ENCODE measurements around the gene BAIAP3.

Gene BAIAP3

GRCh38 chr16:1335211-1335971 is 1.9 kb downstream of the BAIAP3 start:
- no peak for DNase-seq

GRCh38 chr16:1335996-1336395 is 2.6 kb downstream of the BAIAP3 start:
- no peak for DNase-seq

GRCh38 chr16:1336619-1337018 is 3.2 kb downstream of the BAIAP3 start:
- DNase-seq, result no peak

- DNase-seq, result no peak
Measured at GRCh38 chr16:1337486-1337885, 4.0 kb downstream of the BAIAP3 start.

- no peak for DNase-seq
Measured at GRCh38 chr16:1338119-1338730, 4.8 kb downstream of the BAIAP3 start.

GRCh38 chr16:1338855-1339675 is 5.6 kb downstream of the BAIAP3 start:
- DNase-seq, result no peak

GRCh38 chr16:1340730-1341494 is 7.5 kb downstream of the BAIAP3 start:
- no peak for DNase-seq

GRCh38 chr16:1341495-1342420 is 8.3 kb downstream of the BAIAP3 start:
- DNase-seq, result no peak

GRCh38 chr16:1342526-1343427 is 9.3 kb downstream of the BAIAP3 start:
- peak; percentile 93 to 97 (median 95) for DNase-seq

GRCh38 chr16:1343428-1344242 is 10.2 kb downstream of the BAIAP3 start:
- no peak for DNase-seq

GRCh38 chr16:1344499-1344898 is 11.1 kb downstream of the BAIAP3 start:
- no peak for DNase-seq

- DNase-seq, result no peak
Measured at GRCh38 chr16:1345087-1345486, 11.6 kb downstream of the BAIAP3 start.

GRCh38 chr16:1345651-1346421 is 12.4 kb downstream of the BAIAP3 start:
- no peak for DNase-seq

- no peak for DNase-seq
Measured at GRCh38 chr16:1346422-1347285, 13.2 kb downstream of the BAIAP3 start.

GRCh38 chr16:1347286-1347855 is 13.9 kb downstream of the BAIAP3 start:
- DNase-seq, result no peak

- DNase-seq, result no peak
Measured at GRCh38 chr16:1347962-1348361, 14.5 kb downstream of the BAIAP3 start.

GRCh38 chr16:1348441-1348840 is 15.0 kb downstream of the BAIAP3 start:
- no peak for DNase-seq

GRCh38 chr16:1348926-1349325 is 15.5 kb downstream of the BAIAP3 start:
- DNase-seq, result no peak
